Measurements from ENCODE around the gene NOS1AP.

NOS1AP gene

DNA sequence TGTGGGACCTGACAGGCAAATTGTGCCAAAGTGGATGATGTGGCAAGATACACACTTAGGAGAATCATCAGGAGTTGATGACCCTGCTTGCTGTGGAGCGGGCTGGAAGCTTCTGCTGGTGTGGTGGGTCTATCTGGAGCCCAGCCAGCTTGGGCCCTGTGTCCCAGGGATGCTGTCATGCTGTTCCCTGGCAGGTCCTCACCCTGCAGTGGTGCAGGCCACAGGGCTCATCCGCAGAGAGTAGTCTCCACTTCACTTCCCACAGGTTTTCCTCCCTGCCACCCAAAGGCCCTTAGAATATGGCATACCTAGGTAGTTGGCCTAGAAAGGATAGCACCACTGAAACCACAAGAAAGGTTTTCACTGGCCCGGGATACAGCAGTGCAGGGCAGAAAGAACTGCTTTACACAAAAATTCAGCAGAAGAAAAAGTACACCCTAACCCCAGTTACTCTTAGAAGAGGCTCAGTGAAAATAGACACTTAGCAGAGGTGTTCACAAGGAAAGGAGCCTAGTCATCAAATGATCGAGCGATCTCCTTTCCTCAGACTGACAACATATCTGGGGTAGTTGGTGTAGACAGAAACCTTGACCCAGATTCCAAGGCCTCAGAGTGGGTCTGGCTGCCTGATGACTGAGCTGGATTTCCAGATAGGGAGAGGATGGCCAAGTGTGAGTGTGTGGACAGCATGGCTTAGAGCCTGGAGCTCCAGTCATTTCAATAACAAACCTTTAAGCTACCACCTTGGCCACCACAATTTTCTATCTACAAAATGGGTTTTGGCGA lies 310.8 kb downstream of the NOS1AP start:
- no peak for DNase-seq (ENCODE audit: low read depth)
- TF ChIP-seq, protein P1, sequence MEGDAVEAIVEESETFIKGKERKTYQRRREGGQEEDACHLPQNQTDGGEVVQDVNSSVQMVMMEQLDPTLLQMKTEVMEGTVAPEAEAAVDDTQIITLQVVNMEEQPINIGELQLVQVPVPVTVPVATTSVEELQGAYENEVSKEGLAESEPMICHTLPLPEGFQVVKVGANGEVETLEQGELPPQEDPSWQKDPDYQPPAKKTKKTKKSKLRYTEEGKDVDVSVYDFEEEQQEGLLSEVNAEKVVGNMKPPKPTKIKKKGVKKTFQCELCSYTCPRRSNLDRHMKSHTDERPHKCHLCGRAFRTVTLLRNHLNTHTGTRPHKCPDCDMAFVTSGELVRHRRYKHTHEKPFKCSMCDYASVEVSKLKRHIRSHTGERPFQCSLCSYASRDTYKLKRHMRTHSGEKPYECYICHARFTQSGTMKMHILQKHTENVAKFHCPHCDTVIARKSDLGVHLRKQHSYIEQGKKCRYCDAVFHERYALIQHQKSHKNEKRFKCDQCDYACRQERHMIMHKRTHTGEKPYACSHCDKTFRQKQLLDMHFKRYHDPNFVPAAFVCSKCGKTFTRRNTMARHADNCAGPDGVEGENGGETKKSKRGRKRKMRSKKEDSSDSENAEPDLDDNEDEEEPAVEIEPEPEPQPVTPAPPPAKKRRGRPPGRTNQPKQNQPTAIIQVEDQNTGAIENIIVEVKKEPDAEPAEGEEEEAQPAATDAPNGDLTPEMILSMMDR (IDR thresholded peaks at IDR 0.05; ENCODE audit: control insufficient read depth, extremely low read depth, insufficient read depth) = no peak
- H3K4me3 ChIP-seq (ENCODE audit: low read depth, low read length) = no peak overlapping the region

DNA sequence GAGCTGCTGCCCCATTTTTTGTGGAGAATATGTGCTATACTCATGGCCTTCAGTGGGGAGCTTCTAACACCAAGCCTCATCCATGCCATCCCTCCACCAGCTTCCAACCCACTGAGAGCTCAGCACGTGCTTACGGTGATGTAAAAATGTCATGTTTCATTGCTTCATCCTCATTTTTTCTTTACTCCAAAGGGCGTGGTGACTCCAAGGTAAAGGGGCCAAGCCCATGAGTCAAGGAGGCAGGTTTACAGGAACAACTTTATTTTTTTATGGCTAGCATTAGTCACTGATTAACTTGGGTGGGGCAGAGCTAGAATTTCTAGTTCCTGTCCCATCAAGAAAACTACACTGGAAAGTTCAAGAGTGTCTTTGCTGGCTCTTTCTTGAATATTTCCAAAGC lies 311.9 kb downstream of the NOS1AP start, which contains the start of gene C1orf226:
TSS of gene C1orf226 (plus strand) at position 346 of the 400 bp plus-strand sequence. CDS start 174 bp downstream, outside the sequence.
- DNase-seq (ENCODE audit: low read depth) = no peak
- TF ChIP-seq, protein P1 (IDR thresholded peaks at IDR 0.05; ENCODE audit: control insufficient read depth, extremely low read depth, insufficient read depth) = no peak
- no peak within 1 kb of the TSS for H3K4me3 ChIP-seq (ENCODE audit: low read depth, low read length)

DNA sequence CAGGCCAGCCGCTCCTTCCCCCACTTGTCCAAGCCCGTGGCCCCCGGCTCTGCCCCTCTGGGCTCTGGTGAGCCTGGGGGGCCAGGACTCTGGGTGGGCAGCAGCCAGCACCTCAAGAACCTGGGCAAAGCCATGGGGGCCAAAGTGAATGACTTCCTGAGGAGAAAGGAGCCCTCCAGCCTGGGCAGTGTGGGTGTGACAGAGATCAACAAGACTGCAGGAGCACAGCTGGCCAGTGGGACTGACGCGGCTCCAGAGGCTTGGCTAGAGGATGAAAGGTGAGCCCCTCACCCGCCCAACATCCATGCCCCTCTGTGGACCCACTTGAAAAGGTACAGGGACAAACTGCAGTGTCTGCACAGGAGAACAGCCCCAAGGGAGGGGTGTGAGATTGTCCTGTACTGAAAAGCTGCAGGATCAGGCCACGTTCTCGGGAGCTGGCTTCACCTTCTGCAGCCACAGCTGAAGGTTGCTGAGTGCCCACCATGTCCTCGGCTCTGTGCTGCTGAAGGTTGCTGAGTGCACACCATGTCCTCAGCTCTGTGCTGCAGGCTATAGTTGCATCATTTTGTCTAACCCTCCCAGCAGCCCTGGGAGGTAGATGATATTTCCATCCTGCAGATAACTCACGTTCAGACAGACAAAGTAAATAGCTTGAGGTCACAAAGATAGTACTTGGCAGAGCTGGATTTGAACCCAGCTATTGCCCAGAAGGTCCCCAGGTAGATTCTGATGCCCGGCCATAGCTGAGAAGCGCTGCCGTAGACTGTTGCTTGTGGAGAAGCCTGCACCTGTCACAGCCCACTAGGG lies 312.7 kb downstream of the NOS1AP start:
- no peak for DNase-seq (ENCODE audit: low read depth)
- TF ChIP-seq, protein P1 (IDR thresholded peaks at IDR 0.05; ENCODE audit: control insufficient read depth, extremely low read depth, insufficient read depth) = no peak
- H3K4me3 ChIP-seq (ENCODE audit: low read depth, low read length) = no peak overlapping the region

DNA sequence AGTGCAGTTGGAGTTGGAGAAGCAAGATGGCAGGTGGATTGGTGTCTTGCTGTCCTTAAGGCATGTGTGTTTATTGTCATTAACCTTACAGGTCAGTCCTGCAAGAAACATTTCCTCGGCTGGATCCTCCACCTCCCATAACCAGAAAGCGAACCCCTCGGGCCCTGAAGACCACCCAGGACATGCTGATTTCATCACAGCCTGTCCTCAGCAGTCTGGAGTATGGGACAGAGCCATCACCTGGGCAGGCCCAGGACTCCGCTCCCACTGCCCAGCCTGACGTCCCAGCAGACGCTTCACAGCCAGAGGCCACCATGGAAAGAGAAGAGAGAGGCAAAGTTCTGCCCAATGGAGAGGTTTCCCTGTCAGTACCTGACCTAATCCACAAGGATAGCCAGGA lies 313.6 kb downstream of the NOS1AP start:
- DNase-seq (ENCODE audit: low read depth) = no peak
- H3K4me3 ChIP-seq (ENCODE audit: low read depth, low read length) = no peak overlapping the region
- TF ChIP-seq, protein P1 (IDR thresholded peaks at IDR 0.05; ENCODE audit: control insufficient read depth, extremely low read depth, insufficient read depth) = no peak

DNA sequence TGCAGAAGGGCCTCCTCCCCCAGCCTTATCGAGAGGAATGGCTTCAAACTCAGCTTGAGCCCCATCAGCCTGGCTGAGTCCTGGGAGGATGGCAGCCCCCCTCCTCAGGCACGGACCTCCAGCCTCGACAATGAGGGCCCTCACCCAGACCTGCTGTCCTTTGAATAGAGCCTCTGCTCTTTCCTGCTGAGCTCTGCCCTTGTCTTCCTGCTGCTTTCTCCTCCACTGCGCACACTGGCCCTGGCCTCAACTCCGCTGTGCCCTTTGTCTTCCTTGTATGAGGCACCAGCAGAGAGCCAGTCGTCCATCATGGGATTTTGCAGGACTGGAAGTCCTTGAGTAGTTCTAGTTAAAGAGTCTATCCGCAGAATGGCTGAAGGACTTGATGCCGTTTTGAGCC lies 314.0 kb downstream of the NOS1AP start:
- TF ChIP-seq, protein P1 (IDR thresholded peaks at IDR 0.05; ENCODE audit: control insufficient read depth, extremely low read depth, insufficient read depth) = no peak
- no peak for DNase-seq (ENCODE audit: low read depth)
- H3K4me3 ChIP-seq (ENCODE audit: low read depth, low read length) = no peak overlapping the region

DNA sequence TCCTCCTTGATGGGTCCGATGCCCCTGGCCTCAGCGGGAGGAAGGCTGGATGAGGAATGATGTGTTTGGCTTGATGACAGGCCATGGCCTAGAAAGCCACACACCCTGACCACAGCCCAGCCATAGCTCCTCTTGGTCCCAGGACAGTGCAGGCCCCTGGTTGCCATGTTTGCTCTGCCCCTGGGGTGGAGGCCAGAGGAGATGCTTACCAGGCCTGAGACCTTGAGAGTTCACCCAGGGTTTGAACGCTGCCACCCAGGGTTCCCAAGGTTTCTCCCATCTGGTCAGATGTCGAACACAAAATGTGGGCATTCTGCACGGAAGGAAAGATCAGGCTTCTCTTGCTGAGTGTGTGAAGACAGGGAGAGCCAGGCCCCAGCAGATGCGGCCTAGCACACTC lies 314.6 kb downstream of the NOS1AP start:
- H3K4me3 ChIP-seq (ENCODE audit: low read depth, low read length) = no peak overlapping the region
- TF ChIP-seq, protein P1 (IDR thresholded peaks at IDR 0.05; ENCODE audit: control insufficient read depth, extremely low read depth, insufficient read depth) = no peak
- no peak for DNase-seq (ENCODE audit: low read depth)
